Right lobe of liver (tissue), 6 donors: ENCODE results near the gene LRP6. TPM values are rescaled to one million over a fixed set of nuclear protein-coding genes. Genes with fewer than 3 reads are reported as not detected.

Experiments
- ATAC-seq, 4 donors: fragments of 200-7000 bp; cut with Tn5 transposase; one replicate each; pipeline ENCODE4 v1.9.1; 2020; ENCODE audit warnings: mild to moderate bottlenecking in 4 of 4, moderate library complexity in 4 of 4
- DNase-seq, 3 donors: peaks; one replicate each; pipeline ENCODE4 v3.0.0-alpha.2; 2020
- H3K27ac ChIP-seq, 3 donors: fragments of 200-600 bp; one replicate each; pipeline ENCODE4 v1.8.0; 2022
- H3K27me3 ChIP-seq, 2 donors: fragments of 200-600 bp; one replicate each; pipeline ENCODE4 v1.8.0; 2022
- H3K36me3 ChIP-seq, 4 donors: fragments of 200-600 bp; sonication (generic) in 1 of 4; one replicate each; pipeline versions ENCODE4 v1.5.1 to v1.8.0; 2017 to 2022; ENCODE audit warnings: control low read depth in 1 of 4
- H3K4me1 ChIP-seq, 4 donors: fragments of 200-600 bp; sonication (generic) in 1 of 4; one replicate each; pipeline versions ENCODE4 v1.5.1 to v1.8.0; 2017 to 2022; ENCODE audit warnings: control low read depth in 1 of 4
- H3K4me3 ChIP-seq, 3 donors: fragments of 200-600 bp; one replicate each; pipeline ENCODE4 v1.8.0; 2022
- H3K9me3 ChIP-seq, 4 donors: fragments of 200-600 bp; sonication (generic) in 1 of 4; one replicate each; pipeline versions ENCODE4 v1.5.1 to v1.8.0; 2017 to 2022; ENCODE audit warnings: control low read depth in 1 of 4
- CTCF ChIP-seq, 4 donors: fragments of 200-600 bp in 3 of 4; fragments of 450-650 bp in 1 of 4; IDR thresholded peaks; one replicate each; pipeline versions ENCODE4 v1.5.1 to v1.8.0; 2016 to 2022; ENCODE audit warnings: antibody characterized with exemption in 4 of 4, mild to moderate bottlenecking in 2 of 4
- POLR2A ChIP-seq: fragments of 450-650 bp; IDR thresholded peaks from one replicate; pipeline ENCODE4 v1.6.1; 2017; ENCODE audit warnings: antibody characterized with exemption, mild to moderate bottlenecking
- WGBS: methylation state at CpG from one replicate; pipeline ENCODE4 v1.1.6; 2018; ENCODE audit warnings: low coverage, low lambda C conversion rate; ENCODE audit not compliant: insufficient coverage; ENCODE audit errors: missing lambda C conversion rate; 5-methylcytosine and 5-hydroxymethylcytosine counted together
- intact Hi-C, 2 donors: fragments of 100-400 bp; cut with DNase I; formaldehyde crosslinking; loops; one replicate each; pipeline versions ENCODE4 v1.11.2 to v1.14.1; 2022
- total RNA-seq, 6 experiments: library from RNA; depleted of rRNA in 2 of 6; stranded (reverse); fragments of >200 nt in 2 of 6; fragmentation: NEBNext Ultra II Directional in 3 of 6; extraction: Animal tissue kit (Norgen Biotek cat#: 25700) in 3 of 6; gene quantifications; one replicate each; pipeline versions ENCODE4 v1.1.0 to v1.2.4, GENCODE V29; 2016 to 2023
- donor health status: DM: no; HTN: yes; CAD: no.
- donor health status: DM: no; HTN: no; CAD: no.
- donor health status: DM: no; HTN: no; CAD: no.
- donor health status: DM: no; HTN: yes; CAD: no.
- donor health status: DM: no; HTN: yes; CAD: no.

Gene LRP6
- total RNA-seq, 6 experiments from 2014 or later = 19.9 to 32.5 (median 22.2) TPM

- ATAC-seq = peak in 1 of 4 donors; percentile 26
- H3K4me1 ChIP-seq = peaks cover 0 to 8% (median 0%) of the 10 kb centered on the region in 4 donors
- no peaks in the 10 kb centered on the region for H3K9me3 ChIP-seq
- H3K36me3 ChIP-seq = no peaks in the 10 kb centered on the region
- H3K27me3 ChIP-seq = no peaks in the 10 kb centered on the region
- no peak for DNase-seq
- H3K27ac ChIP-seq = no peak overlapping the region
- intact Hi-C loops = no loop called here
- WGBS = 28% methylated on average over 3 of the region's 3 CpGs
- no peak overlapping the region for H3K4me3 ChIP-seq
- TF ChIP-seq POLR2A = no peak
- no peak for TF ChIP-seq CTCF (IDR thresholded peaks at IDR 0.05)
These were observed 171.8 kb downstream of the LRP6 start for GRCh38 chr12:12095021-12095420.

- no peak overlapping the region for H3K4me3 ChIP-seq
- H3K27me3 ChIP-seq = no peaks in the 10 kb centered on the region
- intact Hi-C loops = no loop called here
- H3K9me3 ChIP-seq = no peaks in the 10 kb centered on the region
- H3K36me3 ChIP-seq = no peaks in the 10 kb centered on the region
- no peak for TF ChIP-seq CTCF (IDR thresholded peaks at IDR 0.05)
- TF ChIP-seq POLR2A = no peak
- 66% methylated on average over 4 of the region's 4 CpGs for WGBS
- ATAC-seq (no peak), DNase-seq (no peak)
- no peak overlapping the region for H3K27ac ChIP-seq
- peaks cover 0 to 8% (median 0%) of the 10 kb centered on the region in 4 donors for H3K4me1 ChIP-seq
These were observed 172.4 kb downstream of the LRP6 start for GRCh38 chr12:12094481-12094880.

- Histone ChIP-seq H3K4me3 (no peak overlapping the region), H3K36me3 (no peaks in the 10 kb centered on the region), H3K27ac (no peak overlapping the region), H3K4me1 (peaks cover 0 to 8% (median 0%) of the 10 kb centered on the region in 4 donors), H3K27me3 (no peaks in the 10 kb centered on the region), H3K9me3 (no peaks in the 10 kb centered on the region)
- intact Hi-C loops = no loop called here
- TF ChIP-seq POLR2A (no peak), CTCF (IDR thresholded peaks at IDR 0.05) (no peak)
- DNase-seq (no peak), ATAC-seq (peak in 1 of 4 donors; percentile 51)
- 65% methylated on average over 9 of the region's 14 CpGs for WGBS
These were observed 174.7 kb downstream of the LRP6 start for GRCh38 chr12:12091977-12092663.

- WGBS = 88% methylated on average over 3 of the region's 3 CpGs
- no peak overlapping the region for H3K27ac ChIP-seq
- TF ChIP-seq CTCF (IDR thresholded peaks at IDR 0.05) (no peak), POLR2A (no peak)
- intact Hi-C loops = no loop called here
- ATAC-seq (no peak), DNase-seq (no peak)
- H3K4me1 ChIP-seq = peaks cover 0 to 8% (median 0%) of the 10 kb centered on the region in 4 donors
- no peaks in the 10 kb centered on the region for H3K9me3 ChIP-seq
- no peak overlapping the region for H3K4me3 ChIP-seq
- H3K36me3 ChIP-seq = no peaks in the 10 kb centered on the region
- no peaks in the 10 kb centered on the region for H3K27me3 ChIP-seq
These were observed 175.8 kb downstream of the LRP6 start for GRCh38 chr12:12091071-12091470.
